GM23248 (cell line): Measurements from ENCODE around the gene SAMD8. TPM values are rescaled to one million over a fixed set of nuclear protein-coding genes. Genes with fewer than 3 reads are reported as not detected.

Experiments used
- DNase-seq: peaks from one replicate; pipeline ENCODE4 v3.0.0-alpha.2; 2015
- H2AFZ ChIP-seq: fragments of 200-600 bp; sonication (generic); 2 replicates; pipeline ENCODE4 v1.6.1; 2016; ENCODE audit warnings: antibody characterized with exemption
- H3F3A ChIP-seq: fragments of 200-600 bp; sonication (generic); 2 replicates; pipeline ENCODE4 v1.6.1; 2016; ENCODE audit warnings: mild to moderate bottlenecking, antibody characterized with exemption, mixed run types; ENCODE audit not compliant: insufficient read depth
- H3K27ac ChIP-seq: fragments of 200-600 bp; sonication (generic); 2 replicates; pipeline ENCODE4 v1.5.1; 2016; ENCODE audit warnings: mild to moderate bottlenecking
- H3K27me3 ChIP-seq: fragments of 200-600 bp; sonication (generic); replicated peaks from 2 replicates; pipeline ENCODE4 v1.6.1; 2016; ENCODE audit warnings: mild to moderate bottlenecking; ENCODE audit not compliant: insufficient read depth
- H3K36me3 ChIP-seq: fragments of 200-600 bp; sonication (generic); 2 replicates; pipeline ENCODE4 v1.6.1; 2016; ENCODE audit warnings: low read depth, mild to moderate bottlenecking
- H3K4me1 ChIP-seq: fragments of 200-600 bp; sonication (generic); 2 replicates; pipeline ENCODE4 v1.6.1; 2016; ENCODE audit warnings: mild to moderate bottlenecking; ENCODE audit not compliant: insufficient read depth
- H3K4me2 ChIP-seq: fragments of 200-600 bp; sonication (generic); one replicate; pipeline ENCODE4 v1.6.1; 2016; ENCODE audit warnings: mild to moderate bottlenecking; ENCODE audit not compliant: unreplicated experiment
- H3K4me3 ChIP-seq: fragments of 200-600 bp; sonication (generic); 2 replicates; pipeline ENCODE4 v1.5.1; 2016; ENCODE audit warnings: mild to moderate bottlenecking
- H3K79me2 ChIP-seq: fragments of 200-600 bp; sonication (generic); 2 replicates; pipeline ENCODE4 v1.6.1; 2016; ENCODE audit warnings: mild to moderate bottlenecking; ENCODE audit not compliant: insufficient read depth
- H3K9ac ChIP-seq: fragments of 200-600 bp; sonication (generic); 2 replicates; pipeline ENCODE4 v1.6.1; 2016; ENCODE audit warnings: mild to moderate bottlenecking
- H3K9me2 ChIP-seq: fragments of 200-600 bp; sonication (generic); 2 replicates; pipeline ENCODE4 v1.6.1; 2016; ENCODE audit warnings: mixed run types, mild to moderate bottlenecking, moderate library complexity; ENCODE audit not compliant: insufficient read depth
- H3K9me3 ChIP-seq: fragments of 200-600 bp; sonication (generic); one replicate; pipeline ENCODE4 v1.6.1; 2017; ENCODE audit warnings: low read depth
- H4K20me1 ChIP-seq: fragments of 200-600 bp; sonication (generic); 2 replicates; pipeline ENCODE4 v1.6.0; 2016; ENCODE audit not compliant: insufficient read depth
- EZH2 ChIP-seq: fragments of 200-600 bp; sonication (generic); IDR thresholded peaks from 2 replicates; pipeline ENCODE4 v1.6.1; 2018; ENCODE audit warnings: antibody characterized with exemption, mild to moderate bottlenecking; ENCODE audit not compliant: insufficient read depth, poor library complexity, severe bottlenecking
- EZH2phosphoT487 ChIP-seq: fragments of 200-600 bp; sonication (generic); IDR thresholded peaks from 2 replicates; pipeline ENCODE4 v1.6.1; 2018; ENCODE audit warnings: antibody characterized with exemption, moderate library complexity, mild to moderate bottlenecking, low read depth; ENCODE audit not compliant: insufficient read depth
- WGBS, 2 experiments: methylation state at CpG; one replicate each; pipeline ENCODE4 v1.1.6; 2015 to 2017; ENCODE audit warnings: low lambda C conversion rate in 2 of 2, low coverage in 1 of 2; ENCODE audit errors: missing lambda C conversion rate in 2 of 2; 5-methylcytosine and 5-hydroxymethylcytosine counted together
- in situ Hi-C: fragments of 300-500 bp; cut with MboI; formaldehyde crosslinking; loops from 2 replicates; pipeline ENCODE4 v1.15.0; 2020
- polyA plus RNA-seq: library from polyadenylated mRNA; unstranded; fragments of >200 nt; fragmentation: Nextera tagmentation; extraction: Ambion mirVana; gene quantifications from 2 replicates; pipeline ENCODE4 v1.2.1, GENCODE V29; 2016
- total RNA-seq: library from RNA; depleted of rRNA; stranded (reverse); fragments of >200 nt; shearing (Covaris generic); gene quantifications from 2 replicates; pipeline ENCODE4 v1.2.3, GENCODE V29; 2014

Gene SAMD8
- total and polyA plus RNA-seq, 2 experiments from 2014 or later, result 16.9 to 30.5 TPM

DNA sequence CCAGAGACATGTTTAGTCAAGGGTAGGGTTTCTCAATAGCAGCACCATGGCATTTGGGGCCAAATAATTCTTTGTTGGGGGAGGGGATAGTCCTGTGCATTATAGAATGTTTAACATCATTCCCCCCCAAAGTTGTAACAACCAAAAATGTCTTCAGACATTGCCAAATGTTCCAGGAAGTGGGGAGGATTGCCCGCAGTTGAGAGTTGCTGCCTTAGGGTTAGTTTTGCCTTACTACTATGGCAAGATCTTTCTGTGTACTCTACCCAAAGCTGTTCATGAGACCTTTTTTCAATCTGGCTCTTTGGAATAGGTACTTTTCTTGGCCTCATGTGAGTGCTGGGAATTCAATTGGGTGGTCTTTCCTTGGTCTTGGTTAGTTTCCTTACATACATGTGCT, 34.1 kb downstream of the SAMD8 start:
- Histone ChIP-seq H3K27me3 (no peaks in the 10 kb centered on the region), H3K4me1 (peaks cover 25% of the 10 kb centered on the region), H3K4me3 (no peak overlapping the region), H3K79me2 (peaks cover 100% of the 10 kb centered on the region), H2AFZ (no peak overlapping the region), H3F3A (peaks cover 13% of the 10 kb centered on the region; the same call in 1 of the 2 replicates), H3K27ac (no peak overlapping the region), H3K9ac (no peak overlapping the region), H3K4me2 (no peak overlapping the region), H4K20me1 (no peaks in the 10 kb centered on the region), H3K9me2 (no peaks in the 10 kb centered on the region), H3K9me3 (no peaks in the 10 kb centered on the region), H3K36me3 (peaks cover 2% of the 10 kb centered on the region)
- in situ Hi-C loops, result no loop called here
- DNase-seq, result no peak
- 95% methylated on average over 1 of the region's 1 CpG for WGBS, 2 experiments
- no peak for TF ChIP-seq EZH2phosphoT487
- TF ChIP-seq EZH2, result no peak

DNA sequence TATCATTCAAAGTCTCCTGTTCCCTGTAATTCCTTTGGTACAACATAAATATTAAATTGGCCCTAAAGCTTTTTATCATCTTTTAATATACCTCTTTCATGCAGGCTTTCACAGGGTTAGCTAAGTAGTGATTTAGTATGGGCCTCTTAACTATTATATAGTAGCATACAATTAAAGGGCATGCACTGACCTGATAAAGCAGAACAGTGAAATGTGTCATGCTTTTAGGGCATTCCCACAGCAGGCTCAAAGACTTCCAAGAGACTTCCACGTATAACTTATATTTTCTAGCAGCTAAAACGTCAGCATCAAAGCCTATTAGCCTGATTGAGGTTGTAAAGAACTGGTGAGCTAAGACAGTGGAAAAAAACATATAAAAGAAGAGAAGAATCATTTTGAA, 35.3 kb downstream of the SAMD8 start:
- in situ Hi-C loops, result no loop called here
- Histone ChIP-seq H3K27ac (no peak overlapping the region), H2AFZ (no peak overlapping the region), H3K9ac (no peak overlapping the region), H3K4me1 (peaks cover 25% of the 10 kb centered on the region), H3K9me2 (no peaks in the 10 kb centered on the region), H3K27me3 (no peaks in the 10 kb centered on the region), H4K20me1 (no peaks in the 10 kb centered on the region), H3K4me2 (no peak overlapping the region), H3F3A (peaks cover 13% of the 10 kb centered on the region; the same call in 1 of the 2 replicates), H3K79me2 (peaks cover 99% of the 10 kb centered on the region), H3K4me3 (no peak overlapping the region), H3K9me3 (no peaks in the 10 kb centered on the region), H3K36me3 (peaks cover 6% of the 10 kb centered on the region)
- 97 to 100% methylated on average over 2 of the region's 2 CpGs for WGBS, 2 experiments
- no peak for TF ChIP-seq EZH2
- TF ChIP-seq EZH2phosphoT487, result no peak
- DNase-seq, result no peak

DNA sequence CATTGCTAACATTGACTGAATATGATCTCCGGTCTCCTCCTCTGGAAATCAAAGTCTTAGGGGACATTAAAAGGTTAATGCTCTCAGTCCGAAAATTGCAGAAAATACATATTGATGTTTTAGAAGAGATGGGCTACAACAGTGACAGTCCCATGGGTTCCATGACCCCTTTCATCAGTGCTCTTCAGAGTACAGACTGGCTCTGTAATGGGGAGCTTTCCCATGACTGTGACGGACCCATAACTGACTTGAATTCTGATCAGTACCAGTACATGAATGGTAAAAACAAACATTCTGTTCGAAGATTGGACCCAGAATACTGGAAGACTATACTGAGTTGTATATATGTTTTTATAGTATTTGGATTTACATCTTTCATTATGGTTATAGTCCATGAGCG, 39.2 kb downstream of the SAMD8 start:
- no peak for TF ChIP-seq EZH2
- TF ChIP-seq EZH2phosphoT487, result no peak
- Histone ChIP-seq H3K4me2 (no peak overlapping the region), H3K9me2 (no peaks in the 10 kb centered on the region), H3K27ac (no peak overlapping the region), H4K20me1 (no peaks in the 10 kb centered on the region), H3K4me3 (no peak overlapping the region), H3K9me3 (no peaks in the 10 kb centered on the region), H3K4me1 (peaks cover 9% of the 10 kb centered on the region), H3K9ac (no peak overlapping the region), H3F3A (no peaks in the 10 kb centered on the region), H3K27me3 (no peaks in the 10 kb centered on the region), H3K79me2 (peaks cover 95% of the 10 kb centered on the region), H2AFZ (no peak overlapping the region), H3K36me3 (peaks cover 15% of the 10 kb centered on the region)
- in situ Hi-C loops, result no loop called here
- DNase-seq, result no peak
- WGBS, 2 experiments, result 96 to 97% methylated on average over 5 of the region's 5 CpGs

DNA sequence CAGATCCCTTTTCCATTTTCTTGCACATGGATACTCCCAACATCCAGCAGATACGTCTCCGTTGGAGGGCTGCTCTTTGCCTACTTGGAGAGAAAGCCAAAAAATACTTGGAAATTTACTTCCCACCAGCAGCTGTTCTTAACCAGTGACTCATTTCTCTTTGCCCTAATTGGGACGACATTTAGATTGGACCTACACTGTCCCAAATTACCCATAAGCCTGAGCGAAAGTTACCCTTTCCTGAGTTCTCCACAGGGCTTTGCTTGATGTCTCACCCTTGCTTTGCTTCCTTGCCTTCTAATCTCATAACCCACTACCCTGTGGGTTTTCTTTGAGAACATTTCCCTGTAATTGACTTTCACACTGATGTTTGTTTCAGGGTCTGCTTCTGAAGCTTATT, 48.1 kb downstream of the SAMD8 start:
- peak; percentile 35 for DNase-seq
- H3K79me2 ChIP-seq, result peaks cover 98% of the 10 kb centered on the region
- no peaks in the 10 kb centered on the region for H4K20me1 ChIP-seq
- H3K9me3 ChIP-seq, result no peaks in the 10 kb centered on the region
- no peak overlapping the region for H3K9ac ChIP-seq
- TF ChIP-seq EZH2phosphoT487, result no peak
- TF ChIP-seq EZH2, result no peak
- no peak overlapping the region for H3K4me3 ChIP-seq
- no peaks in the 10 kb centered on the region for H3F3A ChIP-seq
- no peak overlapping the region for H3K4me2 ChIP-seq
- H3K36me3 ChIP-seq, result no peaks in the 10 kb centered on the region
- H3K4me1 ChIP-seq, result 0 out of 2 replicates have a peak, but pooled peaks cover 5% of the 10 kb centered on the region
- H3K27ac ChIP-seq, result no peak overlapping the region
- H3K27me3 ChIP-seq, result no peaks in the 10 kb centered on the region
- H2AFZ ChIP-seq, result no peak overlapping the region
- in situ Hi-C loops, result no loop called here
- H3K9me2 ChIP-seq, result no peaks in the 10 kb centered on the region
- 38 to 40% methylated on average over 4 of the region's 4 CpGs for WGBS, 2 experiments
